Brain pericyte (primary cell): ENCODE results near the gene KCNJ5.

Source experiments
- DNase-seq: peaks from one replicate; pipeline ENCODE4 v3.0.0-alpha.2; 2012; ENCODE audit warnings: low read depth, low spot score

The KCNJ5 gene

DNA sequence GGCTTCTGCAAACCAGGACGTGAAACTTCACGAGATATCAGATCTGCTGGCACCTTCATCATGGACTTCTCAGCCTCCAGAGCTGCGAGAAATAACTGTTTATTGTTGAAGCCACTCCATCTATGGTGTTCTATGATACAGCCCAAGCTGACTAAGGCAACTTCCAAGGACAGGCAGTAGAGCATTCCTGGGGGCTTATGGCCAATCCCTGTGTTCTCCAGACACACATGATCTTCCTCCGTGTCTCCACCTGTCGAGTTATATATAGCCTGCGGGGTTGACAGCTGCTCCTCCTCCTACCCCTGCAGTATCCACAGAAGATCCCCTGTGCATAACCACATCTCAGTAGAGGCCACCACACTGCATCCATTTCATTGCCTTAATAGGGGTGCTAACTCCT lies 40.5 kb downstream of the KCNJ5 start:
- no peak for DNase-seq

DNA sequence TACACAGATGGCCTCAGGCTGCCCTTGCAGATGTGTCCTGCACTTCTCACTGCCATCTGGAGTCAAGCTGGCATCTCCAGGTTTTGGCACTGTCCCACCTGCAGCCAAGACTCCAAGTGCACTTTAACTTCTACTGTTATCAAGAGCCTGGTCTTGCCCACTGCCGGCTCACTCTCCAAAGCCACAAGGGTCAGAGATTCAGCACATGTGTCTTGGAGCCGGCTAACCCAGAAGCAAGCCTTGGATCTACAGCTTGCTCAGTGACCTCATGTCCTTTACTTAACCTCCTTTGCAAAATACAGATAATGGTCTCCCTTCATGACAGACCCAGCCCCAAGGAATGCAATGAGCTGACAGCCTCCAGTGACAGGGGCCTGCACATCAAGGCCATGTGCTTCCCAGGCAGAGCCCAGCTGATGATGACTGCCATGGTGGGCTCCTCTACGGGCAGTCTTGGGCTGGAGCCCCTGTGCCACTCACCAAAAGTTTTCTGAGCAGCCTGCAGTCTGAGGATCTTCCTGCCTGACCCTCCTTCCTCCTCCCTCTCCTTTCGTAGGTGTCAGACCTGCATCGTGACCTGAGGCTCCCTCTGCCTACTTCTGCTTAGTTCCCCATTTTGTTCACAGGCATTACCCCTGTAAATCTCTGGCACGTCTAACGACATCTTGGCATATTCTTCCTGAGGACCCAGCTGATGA lies 42.5 kb downstream of the KCNJ5 start:
- DNase-seq, result no peak

DNA sequence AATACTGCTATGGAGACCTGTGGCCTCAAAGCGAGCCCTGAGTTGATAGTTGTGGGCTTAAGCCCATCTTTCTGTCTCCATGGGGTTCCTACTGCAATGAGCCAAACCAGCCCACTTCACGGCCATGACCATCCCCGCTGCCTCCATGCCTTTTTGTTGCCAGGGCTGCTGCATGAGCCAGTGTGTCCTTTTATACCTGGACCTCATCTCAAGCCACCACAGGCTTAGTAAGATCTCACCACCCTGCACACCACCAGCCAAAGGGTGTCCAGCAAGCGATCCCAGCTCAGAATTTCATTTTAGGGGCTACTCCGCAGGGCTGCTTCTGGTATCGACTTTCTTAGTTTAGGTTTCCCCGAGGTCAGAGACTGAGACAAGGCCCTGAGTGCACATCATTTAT lies 43.2 kb downstream of the KCNJ5 start:
- DNase-seq, result no peak

DNA sequence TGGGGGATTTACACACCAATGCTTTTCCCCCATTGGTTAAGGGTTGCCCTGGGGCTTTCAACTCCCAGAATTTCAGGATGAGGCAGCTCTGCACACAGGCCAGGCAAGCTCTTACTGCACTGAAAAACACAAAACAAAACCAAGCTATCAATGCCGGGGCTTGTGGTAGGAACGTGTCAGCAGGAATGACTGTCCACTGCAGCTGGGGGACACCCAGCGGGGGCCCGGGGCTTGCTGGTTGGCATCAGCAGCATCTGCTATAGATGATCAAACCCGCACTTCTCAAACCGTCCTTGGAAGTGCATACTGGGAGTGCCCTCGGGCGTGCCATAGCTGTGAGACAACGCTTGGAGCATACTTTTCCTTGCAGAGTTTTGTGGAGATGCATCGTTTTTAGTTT lies 43.8 kb downstream of the KCNJ5 start:
- DNase-seq, result no peak

DNA sequence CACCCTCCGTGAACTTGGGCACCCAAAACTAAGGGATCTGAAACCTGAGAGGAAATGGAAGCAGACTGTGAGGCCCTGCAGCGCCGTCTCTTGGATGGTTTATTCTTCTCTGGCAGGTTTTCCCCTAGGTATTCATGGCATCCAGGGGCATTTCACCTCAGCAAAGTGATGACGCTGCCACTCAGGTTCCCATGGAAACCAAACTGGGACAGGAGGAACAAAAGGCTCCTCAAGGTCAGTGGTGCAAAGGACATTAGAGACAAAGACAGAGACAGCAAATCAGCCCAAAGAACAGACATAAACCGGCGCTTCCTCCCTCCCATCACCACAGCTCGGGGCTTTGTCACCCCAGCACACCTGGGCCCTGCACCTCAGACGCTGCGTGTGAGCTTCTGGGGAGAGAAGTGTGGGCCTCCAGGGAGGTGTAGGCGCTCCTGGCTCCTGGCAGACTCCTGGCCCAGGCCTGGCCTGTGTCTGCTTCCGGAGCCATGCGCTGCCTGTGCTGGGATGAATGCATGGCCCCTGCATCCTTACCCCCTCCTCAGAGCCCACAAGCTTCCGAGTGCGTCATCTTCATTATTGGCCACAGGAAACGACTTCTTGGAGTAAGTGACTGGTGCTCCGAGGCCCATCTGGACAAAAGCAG lies 45.6 kb downstream of the KCNJ5 start:
- no peak for DNase-seq

DNA sequence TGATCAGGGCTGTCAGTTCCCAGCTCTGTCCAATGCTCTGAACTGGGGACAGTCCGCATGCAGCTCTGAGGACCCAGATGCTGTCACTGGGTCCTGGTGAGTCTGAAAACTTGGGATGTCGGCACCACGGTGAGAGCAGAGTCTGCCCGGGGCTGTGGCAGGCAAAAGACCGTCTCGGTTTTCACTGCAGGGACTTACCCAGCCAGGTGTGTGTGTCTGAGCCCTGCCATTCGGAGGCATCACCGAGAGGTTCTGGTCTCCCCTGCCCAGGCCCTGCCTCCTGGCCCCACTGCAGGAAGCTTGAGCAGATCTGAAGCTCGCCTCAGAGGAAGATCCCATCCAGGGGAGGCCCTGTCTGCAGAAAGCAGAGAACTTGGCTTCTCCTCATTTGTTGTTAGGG lies 46.3 kb downstream of the KCNJ5 start:
- no peak for DNase-seq

DNA sequence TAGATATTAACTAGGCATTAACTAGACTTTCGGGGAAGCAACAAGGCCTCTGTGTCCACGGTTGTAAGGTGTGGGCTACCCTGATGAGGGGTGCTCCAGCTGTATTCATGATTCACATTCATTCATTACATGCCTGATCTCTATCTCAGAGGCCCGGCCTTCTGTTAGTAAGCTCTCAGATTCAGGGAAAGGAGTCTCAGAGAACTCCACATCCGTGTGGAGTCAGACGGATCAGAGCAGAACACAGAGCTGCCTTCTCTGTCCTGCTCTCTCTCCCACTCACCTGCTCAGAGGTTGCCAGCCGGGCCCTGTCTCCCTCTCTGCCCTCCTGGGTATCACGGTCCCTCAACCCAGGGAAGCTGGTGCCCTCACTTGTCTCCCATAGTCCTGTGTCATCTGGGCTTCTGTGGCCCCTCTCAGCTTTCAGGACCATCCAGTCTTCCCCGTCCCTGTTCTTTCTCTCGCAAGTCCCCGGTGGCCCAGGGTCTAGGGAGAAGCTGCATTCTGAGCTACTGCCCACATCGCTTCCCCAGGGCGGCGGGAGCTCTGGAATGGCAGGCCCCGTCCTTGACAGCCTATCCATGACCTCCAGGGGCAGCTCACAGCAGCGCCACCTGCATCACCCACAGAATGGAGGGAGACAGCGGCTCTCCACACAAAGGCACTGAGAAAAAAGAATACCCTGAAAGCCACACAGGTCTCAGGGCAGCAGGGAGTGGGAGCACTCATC lies 47.2 kb downstream of the KCNJ5 start:
- DNase-seq, result no peak

DNA sequence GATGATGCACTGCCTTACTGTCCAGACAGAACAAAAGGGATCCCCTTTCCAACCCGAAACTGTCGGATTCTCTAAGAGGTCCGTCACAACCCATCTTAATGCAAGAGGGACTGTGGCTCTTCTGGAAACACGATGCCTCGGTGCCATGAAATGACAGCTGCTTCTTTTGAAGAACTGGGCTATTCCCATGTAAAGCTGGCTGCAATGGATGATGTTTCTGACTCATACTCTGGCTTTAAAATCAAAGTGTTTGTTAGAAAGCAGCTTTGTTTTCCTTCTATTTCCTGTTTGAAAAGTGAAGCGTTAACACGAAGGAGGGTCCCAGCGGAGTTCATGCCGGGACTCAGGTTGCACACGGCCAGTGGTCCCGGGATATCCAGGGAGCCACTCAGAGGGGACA lies 48.4 kb downstream of the KCNJ5 start:
- DNase-seq, result no peak

DNA sequence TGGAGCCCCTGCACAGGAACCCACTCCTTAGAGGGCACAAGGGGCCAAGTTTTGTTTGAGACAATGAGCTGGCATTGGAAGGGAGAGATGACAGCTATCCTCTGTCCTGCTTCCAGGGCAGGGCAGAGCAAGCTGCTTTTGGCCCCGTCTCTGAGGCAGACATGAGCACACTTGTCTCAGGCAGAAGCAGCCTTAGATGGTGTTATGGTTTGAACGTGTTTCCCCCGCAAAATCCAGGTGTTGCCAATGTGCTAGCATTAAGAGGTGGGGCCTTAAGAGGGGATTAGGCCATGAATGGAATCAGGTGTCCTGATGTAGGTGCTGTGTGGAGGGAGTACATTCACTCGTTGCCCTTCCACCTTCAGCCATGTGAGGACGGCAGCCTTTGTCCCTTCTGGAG lies 49.0 kb downstream of the KCNJ5 start:
- DNase-seq, result no peak

DNA sequence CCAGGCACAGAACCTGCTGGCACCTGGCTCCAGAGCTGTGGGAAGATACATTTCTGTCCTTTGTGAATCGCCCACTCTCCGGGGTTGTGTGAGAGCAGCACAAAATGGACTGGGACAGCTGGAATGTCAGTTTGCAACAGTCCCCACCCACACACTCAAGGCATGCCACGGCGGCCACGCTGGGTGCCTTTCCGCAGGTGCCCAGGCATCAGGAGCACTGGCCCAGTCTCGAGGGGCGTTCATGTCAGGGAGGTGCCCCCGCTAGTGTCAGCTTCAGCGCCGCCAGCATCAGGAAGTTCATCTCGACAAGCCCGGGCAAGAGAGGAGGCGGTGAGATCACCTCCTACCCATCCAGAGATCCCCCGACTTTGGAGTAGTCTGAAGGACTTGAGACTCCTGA lies 49.4 kb downstream of the KCNJ5 start:
- no peak for DNase-seq

DNA sequence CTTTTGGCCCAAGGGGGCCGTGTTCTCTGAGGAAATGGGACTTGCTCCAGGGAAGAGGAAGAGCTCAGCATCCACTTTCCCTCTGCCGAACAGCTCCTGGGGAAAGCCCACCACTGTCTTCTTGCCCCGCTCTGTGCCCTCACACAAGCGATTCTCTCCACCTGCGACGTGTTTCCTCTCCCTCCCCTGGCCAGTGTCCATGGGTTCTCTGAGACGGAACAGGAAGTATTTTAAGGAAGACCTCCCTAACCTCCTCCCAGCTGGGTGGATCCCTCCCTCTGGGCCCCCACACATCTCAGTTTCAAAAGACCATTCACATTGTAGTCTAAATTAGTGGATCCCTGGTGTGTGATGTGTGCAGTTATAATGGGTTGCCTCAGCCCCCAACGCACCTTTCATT lies 50.0 kb downstream of the KCNJ5 start:
- DNase-seq, result no peak

DNA sequence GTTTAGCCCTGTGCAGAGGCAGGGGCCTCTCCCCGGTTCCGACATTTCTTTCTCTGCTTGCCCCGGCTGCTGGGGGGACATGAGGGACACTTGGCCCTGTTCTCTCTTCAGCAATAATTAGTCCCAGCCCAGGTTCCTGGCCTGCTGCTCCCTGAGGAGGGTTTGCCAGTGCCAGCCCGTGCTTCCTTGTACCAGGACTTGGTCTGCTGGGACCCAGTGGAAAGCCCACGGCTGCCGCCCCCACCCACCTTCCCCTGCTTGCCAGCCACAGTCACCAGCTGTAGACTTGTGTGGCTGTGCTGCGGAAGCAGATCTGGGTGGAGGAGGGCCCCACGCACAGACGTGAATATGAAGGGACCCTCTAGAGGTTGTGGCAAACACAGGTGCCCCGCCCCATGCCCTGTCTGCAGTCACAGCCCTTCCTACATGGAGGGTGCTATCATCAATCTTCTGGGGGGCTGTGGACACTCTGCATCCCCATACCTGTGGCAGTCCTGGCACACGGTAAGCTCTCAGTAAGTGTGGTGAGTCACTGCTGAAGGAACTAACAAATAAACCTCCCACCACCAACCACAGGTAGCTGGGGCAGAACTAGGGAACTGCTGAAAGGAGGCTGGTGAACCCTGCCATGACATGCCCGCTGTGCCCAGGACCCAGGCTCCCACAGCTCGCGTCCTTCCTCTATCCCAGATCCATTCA lies 50.6 kb downstream of the KCNJ5 start:
- DNase-seq, result no peak

DNA sequence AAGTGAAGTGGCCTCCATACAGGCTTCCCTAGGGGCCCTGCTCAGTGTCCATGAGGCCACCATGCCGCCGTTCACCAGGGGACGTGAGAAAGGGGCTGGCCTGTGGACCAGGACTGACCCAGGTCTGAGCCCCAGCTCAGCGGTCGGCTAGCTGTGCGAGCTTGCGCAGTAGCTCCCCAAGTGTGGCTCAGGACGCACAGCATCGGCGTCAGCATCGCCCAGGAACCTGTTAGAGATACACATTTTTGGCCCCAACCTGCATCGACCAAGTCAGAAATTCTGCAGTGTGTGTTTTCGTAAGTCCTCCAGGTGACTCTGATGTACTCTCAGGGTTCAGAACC lies 51.1 kb downstream of the KCNJ5 start:
- DNase-seq, result no peak

DNA sequence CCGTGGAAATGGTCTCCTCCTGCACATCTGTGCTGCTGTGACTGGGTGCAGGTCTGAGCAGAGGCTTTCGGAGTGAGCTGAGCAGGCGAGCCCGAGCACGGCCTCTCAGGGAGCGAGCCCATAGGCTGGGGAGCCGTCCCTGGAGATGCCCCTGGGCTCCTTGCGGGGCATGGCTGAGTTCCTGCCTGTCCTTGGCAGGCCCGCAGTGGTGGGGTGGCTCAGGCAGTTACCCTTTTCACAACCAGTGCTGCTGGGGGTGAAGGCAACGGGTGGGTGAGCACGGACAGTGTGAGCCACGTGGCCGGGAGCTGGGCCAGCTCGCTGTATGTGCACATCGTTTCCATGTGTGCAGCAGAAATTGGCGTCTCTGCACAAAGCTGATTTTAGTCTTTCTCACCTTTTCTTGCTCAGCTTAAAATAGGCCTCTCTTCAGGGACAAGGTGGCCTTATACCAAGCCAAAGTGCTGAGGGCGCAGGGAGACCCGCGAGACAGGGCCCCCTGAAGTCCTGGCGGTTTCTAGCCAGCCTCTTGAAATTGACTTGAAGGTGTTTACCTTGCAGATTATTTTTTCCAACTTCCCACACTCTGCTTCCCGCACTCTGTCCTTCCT lies 51.8 kb downstream of the KCNJ5 start, which contains the start of gene TP53AIP1:
Gene TP53AIP1, minus strand, starts transcription at position 55 of the 611 bp plus-strand sequence. CDS start 5,053 bp downstream, outside the sequence.
- no peak for DNase-seq

DNA sequence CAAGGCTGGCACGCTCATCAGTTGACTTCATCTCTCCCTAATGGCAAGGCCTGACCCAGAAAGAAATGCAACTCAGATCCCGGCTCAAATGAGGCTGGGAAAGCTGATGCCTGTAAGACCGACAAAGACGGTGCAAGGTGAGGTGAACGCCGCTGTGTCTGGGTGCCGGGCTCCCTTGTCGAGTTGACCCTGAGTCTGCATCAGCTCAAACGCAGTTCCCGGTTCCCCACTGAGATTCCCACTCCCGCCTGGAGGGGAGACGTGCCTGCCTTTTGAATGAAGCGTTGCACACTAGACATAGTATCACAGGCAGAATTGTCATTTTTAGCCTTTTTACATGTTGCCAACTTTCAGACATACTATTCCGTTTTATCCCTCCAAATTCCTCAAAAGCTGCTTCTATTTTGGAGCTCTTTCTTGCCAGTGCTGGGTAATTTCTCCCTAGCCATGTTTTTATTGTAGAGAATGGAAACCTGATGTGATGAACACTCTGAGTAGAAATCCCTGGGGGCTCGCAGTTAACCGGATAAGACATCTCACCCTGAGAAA lies 52.3 kb downstream of the KCNJ5 start:
- DNase-seq, result no peak

DNA sequence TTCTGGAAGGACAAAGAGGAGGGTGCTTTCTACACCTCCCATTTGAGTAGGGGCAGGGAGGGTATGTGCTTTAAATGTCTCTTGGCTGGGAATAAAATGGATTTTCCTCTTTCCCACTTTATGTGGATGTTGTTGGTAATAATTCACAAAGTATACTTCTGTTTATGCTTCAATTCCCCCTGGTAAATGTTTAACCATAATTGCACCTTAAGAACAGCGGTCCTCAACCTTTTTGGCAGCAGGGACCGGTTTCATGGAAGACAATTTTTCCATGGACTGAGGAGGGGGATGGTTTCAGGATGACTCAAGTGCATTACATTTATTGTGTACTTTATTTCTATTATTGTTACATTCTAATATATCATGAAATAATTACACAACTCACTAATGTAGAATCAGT lies 55.5 kb downstream of the KCNJ5 start:
- no peak for DNase-seq

DNA sequence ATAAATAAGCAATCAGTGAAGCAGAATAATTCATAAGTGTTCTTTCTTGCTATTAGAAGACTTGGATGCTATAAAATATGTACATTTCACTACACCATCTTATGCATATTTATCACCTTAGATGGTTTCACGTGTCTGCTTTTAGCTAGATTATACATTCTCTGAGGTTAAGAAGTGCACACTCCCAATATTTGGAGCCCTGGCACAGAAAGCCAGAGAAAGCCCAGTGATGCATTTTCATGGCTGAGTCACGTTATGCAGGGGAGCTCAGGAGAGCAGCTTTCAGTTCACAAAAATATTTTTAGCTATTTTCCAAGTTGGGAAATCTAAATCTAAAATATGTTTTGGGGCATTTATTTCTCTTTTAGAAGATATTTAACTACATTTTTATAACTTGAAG lies 56.6 kb downstream of the KCNJ5 start:
- DNase-seq, result no peak

DNA sequence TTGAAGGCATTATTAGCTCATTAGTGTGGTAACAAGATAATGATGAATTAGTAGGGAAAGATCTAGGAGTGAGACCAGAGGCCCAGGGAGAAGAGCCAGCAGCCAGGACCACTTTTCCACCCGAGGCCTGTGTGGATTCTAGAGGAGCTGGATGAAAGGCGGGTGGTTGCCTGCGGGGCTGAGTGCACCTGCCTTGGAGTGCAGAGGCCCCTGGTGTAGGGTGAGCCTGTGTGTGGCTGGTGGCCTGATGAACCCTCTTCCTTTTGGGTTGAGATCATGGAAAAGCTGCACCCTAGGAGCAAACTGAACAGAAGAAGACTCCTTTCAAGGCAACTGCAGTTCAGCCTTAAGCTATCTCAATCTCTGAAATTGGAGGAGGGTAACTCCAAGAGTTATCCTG lies 57.4 kb downstream of the KCNJ5 start:
- no peak for DNase-seq

DNA sequence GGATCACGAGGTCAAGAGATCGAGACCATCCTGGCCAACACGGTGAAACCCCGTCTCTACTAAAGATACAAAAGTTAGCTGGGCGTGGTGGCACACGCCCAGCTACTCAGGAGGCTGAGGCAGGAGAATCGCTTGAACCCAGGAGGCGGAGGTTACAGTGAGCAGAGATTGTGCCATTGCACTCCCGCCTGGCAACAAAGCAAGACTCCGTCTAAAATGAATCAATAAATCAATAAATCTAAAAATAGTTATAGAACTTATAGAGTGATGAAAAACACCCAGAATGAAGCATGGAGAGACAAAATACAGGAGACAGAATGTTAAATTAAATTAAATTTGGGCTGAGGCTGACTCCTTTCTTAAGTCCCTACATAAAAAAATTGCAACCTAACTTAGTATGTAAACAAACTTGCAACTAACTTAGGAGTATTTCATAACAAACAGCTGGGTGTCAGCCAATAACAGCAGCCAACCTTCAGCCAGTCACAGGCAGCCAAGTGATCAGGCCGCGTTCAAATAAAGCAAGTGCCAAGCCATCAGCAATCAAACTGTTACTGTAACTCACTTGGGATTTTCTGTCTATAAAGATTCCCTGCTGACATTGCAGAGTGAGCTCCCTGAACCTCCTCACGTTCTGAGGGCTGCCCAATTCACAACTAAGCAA lies 58.8 kb downstream of the KCNJ5 start:
- no peak for DNase-seq

DNA sequence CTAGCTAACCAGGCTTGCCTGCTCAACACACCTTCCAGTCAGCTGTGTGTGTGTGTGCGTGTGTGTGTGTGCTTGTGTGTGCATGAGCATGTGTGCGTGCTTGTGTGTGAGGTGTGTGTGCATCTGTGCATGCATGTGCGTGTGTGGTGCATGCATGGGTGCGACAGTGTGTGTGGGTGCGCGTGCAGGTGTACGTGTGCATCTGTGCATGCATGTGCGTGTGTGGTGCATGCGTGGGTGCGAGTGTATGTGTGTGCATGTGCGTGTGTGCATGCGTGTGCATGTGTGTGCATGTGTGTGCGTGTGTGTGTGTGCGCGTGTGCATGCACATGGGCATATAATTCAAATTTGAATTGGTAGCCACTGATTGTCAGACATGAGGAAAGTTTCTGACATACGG lies 62.0 kb downstream of the KCNJ5 start:
- DNase-seq, result no peak

DNA sequence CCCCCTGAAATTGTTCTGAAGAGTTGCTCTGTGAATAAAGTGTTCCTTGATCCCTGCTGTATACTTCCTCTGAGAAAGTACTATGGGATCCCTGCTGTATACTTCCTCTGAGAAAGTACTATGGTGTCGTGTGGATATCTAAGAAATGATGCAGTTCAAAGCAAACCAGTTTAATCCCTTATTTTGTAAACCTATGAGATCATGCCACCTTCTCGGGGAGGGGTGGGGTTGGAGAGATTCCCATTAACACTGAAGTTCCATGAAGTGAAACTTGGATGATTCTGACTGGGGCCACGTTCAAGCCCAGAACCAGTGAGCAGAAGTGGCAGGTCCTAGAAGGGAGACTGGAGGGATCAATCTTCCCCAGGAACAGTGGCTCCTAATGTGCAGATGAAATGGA lies 64.5 kb downstream of the KCNJ5 start:
- DNase-seq, result no peak
